Esophagus muscularis mucosa (tissue), 3 donors: ENCODE results near the gene PGP.

Experiments used
- POLR2A ChIP-seq: fragments of 450-650 bp; IDR thresholded peaks from one replicate; pipeline ENCODE4 v1.6.1; 2017; ENCODE audit warnings: antibody characterized with exemption, moderate library complexity, mild to moderate bottlenecking, low read depth
- TF ChIP-seq, protein P1 (sequence below), 3 experiments: fragments of 200-600 bp in 2 of 3; fragments of 450-650 bp in 1 of 3; sonication (generic) in 2 of 3; IDR thresholded peaks; one replicate each; pipeline ENCODE4 v1.5.1; 2017 to 2019; ENCODE audit warnings: antibody characterized with exemption in 3 of 3, mild to moderate bottlenecking in 2 of 3, moderate library complexity in 1 of 3

DNA sequence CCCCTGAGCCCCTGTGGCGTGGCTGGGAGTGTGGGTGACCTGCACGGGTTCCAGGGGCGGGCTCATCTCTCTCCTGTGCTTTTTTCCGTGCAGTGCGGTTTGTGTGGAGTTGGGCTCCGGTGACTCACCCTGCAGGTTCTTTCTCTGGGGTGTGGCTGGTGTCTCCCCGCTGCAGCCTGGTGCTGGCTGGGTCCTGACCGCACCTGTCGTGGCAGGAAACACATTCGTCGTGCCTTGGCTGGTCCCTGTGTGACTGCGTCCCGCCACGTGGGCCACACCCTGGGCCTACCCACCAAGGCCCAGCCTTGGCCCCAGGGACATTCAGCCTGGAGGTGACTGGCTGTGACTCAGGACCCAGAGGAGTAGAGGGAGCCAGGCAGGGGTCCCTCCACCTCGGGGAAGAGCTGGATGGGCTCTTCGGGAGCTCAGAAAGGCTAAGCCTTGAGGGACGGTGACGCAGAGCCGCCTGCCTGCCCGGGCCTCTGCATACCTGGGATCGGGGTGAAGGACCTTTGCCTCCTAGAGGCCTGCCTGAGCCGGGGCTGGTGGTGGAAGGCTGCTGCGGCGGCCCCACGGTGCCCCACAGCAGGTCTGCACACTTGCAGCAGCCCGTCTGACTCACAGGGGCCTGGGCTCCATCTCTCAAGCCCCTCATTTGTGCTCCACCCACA is 51.3 kb downstream of the PGP start:
- TF ChIP-seq, protein P1, sequence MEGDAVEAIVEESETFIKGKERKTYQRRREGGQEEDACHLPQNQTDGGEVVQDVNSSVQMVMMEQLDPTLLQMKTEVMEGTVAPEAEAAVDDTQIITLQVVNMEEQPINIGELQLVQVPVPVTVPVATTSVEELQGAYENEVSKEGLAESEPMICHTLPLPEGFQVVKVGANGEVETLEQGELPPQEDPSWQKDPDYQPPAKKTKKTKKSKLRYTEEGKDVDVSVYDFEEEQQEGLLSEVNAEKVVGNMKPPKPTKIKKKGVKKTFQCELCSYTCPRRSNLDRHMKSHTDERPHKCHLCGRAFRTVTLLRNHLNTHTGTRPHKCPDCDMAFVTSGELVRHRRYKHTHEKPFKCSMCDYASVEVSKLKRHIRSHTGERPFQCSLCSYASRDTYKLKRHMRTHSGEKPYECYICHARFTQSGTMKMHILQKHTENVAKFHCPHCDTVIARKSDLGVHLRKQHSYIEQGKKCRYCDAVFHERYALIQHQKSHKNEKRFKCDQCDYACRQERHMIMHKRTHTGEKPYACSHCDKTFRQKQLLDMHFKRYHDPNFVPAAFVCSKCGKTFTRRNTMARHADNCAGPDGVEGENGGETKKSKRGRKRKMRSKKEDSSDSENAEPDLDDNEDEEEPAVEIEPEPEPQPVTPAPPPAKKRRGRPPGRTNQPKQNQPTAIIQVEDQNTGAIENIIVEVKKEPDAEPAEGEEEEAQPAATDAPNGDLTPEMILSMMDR (IDR thresholded peaks at IDR 0.05), result no peak
- TF ChIP-seq POLR2A, result no peak
